Caco-2 (cell line): ENCODE data around the gene FIBIN. TPM values are rescaled to one million over a fixed set of nuclear protein-coding genes. Genes with fewer than 3 reads are reported as not detected.

Experiments used
- BruUV-seq: library from RNA; stranded (reverse); fragments of 400-500 nt; replicated peaks from 2 replicates; lab custom pipeline; 2021; lab: Mats Ljungman, UMichigan
- CTCF ChIA-PET: fragments of 300-600 bp; sonication (Branson Sonifier 250); formaldehyde crosslinking; loops from one replicate; lab custom pipeline; 2022; ENCODE audit warnings: antibody characterized with exemption; lab: Charles Lee
- POLR2A ChIA-PET: fragments of 300-600 bp; sonication (Branson Sonifier 250); formaldehyde crosslinking; loops from one replicate; lab custom pipeline; 2022; ENCODE audit warnings: antibody characterized with exemption; lab: Charles Lee
- DNase-seq, 2 experiments: peaks; one replicate each; pipeline versions ENCODE4 v3.0.0 to v3.0.0-alpha.2; 2020 to 2022
- H3K27me3 ChIP-seq: replicated peaks from 2 replicates; pipeline ENCODE4 v1.6.0; 2011; ENCODE audit warnings: low read length; ENCODE audit not compliant: control insufficient read depth, insufficient read depth
- H3K36me3 ChIP-seq: 2 replicates; pipeline ENCODE4 v1.5.1; 2011; ENCODE audit warnings: low read length; ENCODE audit not compliant: control insufficient read depth, insufficient read depth
- H3K4me1 ChIP-seq: fragments of 250-450 bp; sonication (Bioruptor Pico); 2 replicates; pipeline ENCODE4 v1.5.1; 2020; ENCODE audit warnings: mild to moderate bottlenecking
- H3K4me3 ChIP-seq: 2 replicates; pipeline ENCODE4 v1.5.1; 2011; ENCODE audit warnings: low read depth, mild to moderate bottlenecking, control low read depth, low read length
- H3K9me3 ChIP-seq: fragments of 250-450 bp; sonication (Bioruptor Pico); 2 replicates; pipeline ENCODE4 v1.5.1; 2020; ENCODE audit warnings: mild to moderate bottlenecking, moderate library complexity
- H3K27ac Mint-ChIP-seq: one replicate; pipeline ENCODE4 v1.8.0; 2022; ENCODE audit warnings: mixed read lengths; ENCODE audit not compliant: unreplicated experiment
- H3K27me3 Mint-ChIP-seq: one replicate; pipeline ENCODE4 v1.8.0; 2022; ENCODE audit warnings: mixed read lengths; ENCODE audit not compliant: insufficient read depth, unreplicated experiment
- H3K36me3 Mint-ChIP-seq: one replicate; pipeline ENCODE4 v1.8.0; 2022; ENCODE audit warnings: mild to moderate bottlenecking, mixed read lengths; ENCODE audit not compliant: insufficient read depth, unreplicated experiment
- H3K4me1 Mint-ChIP-seq: one replicate; pipeline ENCODE4 v1.8.0; 2022; ENCODE audit warnings: low read depth, mixed read lengths; ENCODE audit not compliant: unreplicated experiment
- H3K4me3 Mint-ChIP-seq: one replicate; pipeline ENCODE4 v1.8.0; 2022; ENCODE audit warnings: mild to moderate bottlenecking, moderate library complexity, mixed read lengths; ENCODE audit not compliant: unreplicated experiment
- H3K9me3 Mint-ChIP-seq: one replicate; pipeline ENCODE4 v1.8.0; 2022; ENCODE audit warnings: mixed read lengths; ENCODE audit not compliant: unreplicated experiment
- intact Hi-C: fragments of 100-400 bp; cut with micrococcal nuclease; formaldehyde crosslinking; loops from one replicate; pipeline ENCODE4 v1.10.0; 2022; ENCODE audit not compliant: unreplicated experiment
- total RNA-seq: library from RNA; stranded (reverse); gene quantifications from 2 replicates; pipeline ENCODE4 v1.2.3, GENCODE V29; 2022
- TF ChIP-seq, protein P1 (sequence below), 2 experiments: fragments of 200-600 bp in 1 of 2; IDR thresholded peaks; 1 replicate in 1 of 2; 2 replicates in 1 of 2; pipeline versions ENCODE4 v1.5.1 to v1.8.0; 2011 to 2022; ENCODE audit warnings: antibody characterized with exemption in 1 of 2, control low read depth in 1 of 2, inconsistent platforms in 1 of 2, low read depth in 1 of 2, low read length in 1 of 2, mild to moderate bottlenecking in 1 of 2, moderate library complexity in 1 of 2; ENCODE audit not compliant: insufficient read depth in 1 of 2, severe bottlenecking in 1 of 2, unreplicated experiment in 1 of 2

The FIBIN gene
- total RNA-seq, 1 experiment from 2014 or later: 0.16 TPM

DNA sequence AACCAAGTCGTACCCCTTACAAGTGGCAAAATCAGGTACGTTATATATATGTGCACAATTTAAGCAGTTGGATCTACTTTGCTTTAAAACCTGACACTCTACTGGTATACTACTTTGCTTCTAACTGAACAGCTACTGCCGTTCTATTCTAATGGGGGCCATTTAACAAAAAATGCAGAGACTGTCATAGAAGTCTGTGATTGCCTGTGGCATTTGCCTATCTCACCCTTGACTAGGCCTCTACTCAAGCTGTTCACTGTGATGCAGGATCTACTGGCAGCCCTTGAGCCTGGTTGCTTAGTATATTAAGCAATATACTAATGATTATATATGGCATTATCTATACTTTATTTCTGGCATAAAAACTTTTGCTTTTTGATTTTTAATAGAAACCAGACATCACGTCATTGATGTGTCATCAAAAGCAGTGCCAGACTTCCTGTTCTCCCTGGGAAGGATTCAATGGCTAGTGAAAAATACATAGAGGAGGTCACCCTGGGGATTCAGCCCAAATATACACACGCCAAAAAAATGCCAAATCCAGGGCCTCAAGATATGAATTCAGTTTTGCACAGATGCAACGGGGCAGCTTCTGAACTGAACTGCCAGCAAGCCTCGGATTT lies 40.0 kb upstream of the FIBIN start:
- no TSS peak for BruUV-seq
- H3K36me3 Mint-ChIP-seq: no peaks in the 10 kb centered on the region
- no peak overlapping the region for H3K4me3 Mint-ChIP-seq
- DNase-seq: no peak
- H3K4me1 Mint-ChIP-seq: no peaks in the 10 kb centered on the region
- Histone ChIP-seq H3K27me3 (no peaks in the 10 kb centered on the region), H3K4me1 (no peaks in the 10 kb centered on the region), H3K36me3 (no peaks in the 10 kb centered on the region), H3K9me3 (no peaks in the 10 kb centered on the region), H3K4me3 (no peak overlapping the region)
- intact Hi-C loops: no loop called here
- H3K9me3 Mint-ChIP-seq: no peaks in the 10 kb centered on the region
- ChIA-PET CTCF (no interaction called here), POLR2A (no interaction called here)
- TF ChIP-seq, protein P1, sequence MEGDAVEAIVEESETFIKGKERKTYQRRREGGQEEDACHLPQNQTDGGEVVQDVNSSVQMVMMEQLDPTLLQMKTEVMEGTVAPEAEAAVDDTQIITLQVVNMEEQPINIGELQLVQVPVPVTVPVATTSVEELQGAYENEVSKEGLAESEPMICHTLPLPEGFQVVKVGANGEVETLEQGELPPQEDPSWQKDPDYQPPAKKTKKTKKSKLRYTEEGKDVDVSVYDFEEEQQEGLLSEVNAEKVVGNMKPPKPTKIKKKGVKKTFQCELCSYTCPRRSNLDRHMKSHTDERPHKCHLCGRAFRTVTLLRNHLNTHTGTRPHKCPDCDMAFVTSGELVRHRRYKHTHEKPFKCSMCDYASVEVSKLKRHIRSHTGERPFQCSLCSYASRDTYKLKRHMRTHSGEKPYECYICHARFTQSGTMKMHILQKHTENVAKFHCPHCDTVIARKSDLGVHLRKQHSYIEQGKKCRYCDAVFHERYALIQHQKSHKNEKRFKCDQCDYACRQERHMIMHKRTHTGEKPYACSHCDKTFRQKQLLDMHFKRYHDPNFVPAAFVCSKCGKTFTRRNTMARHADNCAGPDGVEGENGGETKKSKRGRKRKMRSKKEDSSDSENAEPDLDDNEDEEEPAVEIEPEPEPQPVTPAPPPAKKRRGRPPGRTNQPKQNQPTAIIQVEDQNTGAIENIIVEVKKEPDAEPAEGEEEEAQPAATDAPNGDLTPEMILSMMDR (IDR thresholded peaks at IDR 0.05; ENCODE audit: insufficient read depth in 1 of 2, low read depth in 1 of 2, low read length in 1 of 2, severe bottlenecking in 1 of 2, unreplicated experiment in 1 of 2): no peak
- H3K27me3 Mint-ChIP-seq: no peaks in the 10 kb centered on the region
- H3K27ac Mint-ChIP-seq: no peak overlapping the region

DNA sequence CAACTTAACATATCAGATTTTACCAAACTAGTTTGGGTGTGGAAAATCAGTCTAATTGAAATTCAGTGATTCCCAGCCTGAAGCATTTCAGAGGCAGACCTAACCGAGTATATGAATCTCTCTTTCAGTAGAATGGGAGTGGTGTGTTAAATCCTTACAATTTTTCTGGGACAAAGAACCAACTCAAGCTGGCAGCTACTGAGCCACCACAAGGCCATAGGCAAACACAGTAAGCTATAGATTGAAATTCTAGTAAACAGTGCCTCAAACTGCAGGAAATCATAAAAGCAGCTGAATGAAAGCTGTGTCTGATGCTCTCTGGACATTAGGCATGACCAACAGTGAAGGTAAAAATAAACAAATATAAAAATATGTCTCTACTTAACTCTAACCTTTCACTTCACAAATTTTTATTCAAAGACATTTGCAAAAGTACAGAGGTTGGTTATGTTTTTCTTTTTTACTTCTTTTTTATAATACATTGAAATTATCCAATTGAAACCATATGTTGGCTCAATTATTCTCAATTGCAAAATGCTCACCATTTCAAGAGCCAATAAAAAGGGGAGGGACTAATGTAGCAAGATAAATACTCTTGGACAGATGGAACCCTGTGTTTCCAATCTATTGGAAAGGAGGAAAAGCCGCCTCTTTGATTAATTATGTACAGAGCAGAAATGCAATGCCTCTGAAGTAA lies 35.8 kb upstream of the FIBIN start:
- Histone ChIP-seq H3K27me3 (no peaks in the 10 kb centered on the region), H3K36me3 (no peaks in the 10 kb centered on the region), H3K9me3 (no peaks in the 10 kb centered on the region), H3K4me3 (no peak overlapping the region), H3K4me1 (no peaks in the 10 kb centered on the region)
- CTCF ChIA-PET: no interaction called here
- no peak for DNase-seq
- Mint-ChIP-seq H3K4me3 (no peak overlapping the region), H3K27me3 (no peaks in the 10 kb centered on the region), H3K9me3 (no peaks in the 10 kb centered on the region), H3K27ac (no peak overlapping the region), H3K4me1 (no peaks in the 10 kb centered on the region), H3K36me3 (no peaks in the 10 kb centered on the region)
- intact Hi-C loops: no loop called here
- POLR2A ChIA-PET: no interaction called here
- TF ChIP-seq, protein P1 (IDR thresholded peaks at IDR 0.05; ENCODE audit: insufficient read depth in 1 of 2, low read depth in 1 of 2, low read length in 1 of 2, severe bottlenecking in 1 of 2, unreplicated experiment in 1 of 2): no peak
- BruUV-seq: no TSS peak

DNA sequence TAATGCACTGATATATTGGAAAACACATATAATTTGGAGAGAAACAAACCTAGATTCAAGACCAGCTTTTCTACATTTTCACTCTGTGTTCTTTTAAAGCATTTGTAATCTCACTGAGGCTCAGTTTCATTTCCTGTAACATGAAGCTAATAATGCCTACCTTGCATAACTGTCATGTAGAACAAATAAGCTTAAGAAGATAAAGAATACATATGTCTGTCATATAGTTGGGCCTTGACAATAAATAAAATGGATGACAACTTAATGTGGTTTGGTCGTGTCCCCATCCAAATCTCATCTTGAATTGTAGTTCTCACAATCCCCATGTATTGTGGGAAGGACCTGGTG lies 35.2 kb upstream of the FIBIN start:
- DNase-seq: no peak
- POLR2A ChIA-PET: no interaction called here
- H3K36me3 Mint-ChIP-seq: no peaks in the 10 kb centered on the region
- Histone ChIP-seq H3K9me3 (no peaks in the 10 kb centered on the region), H3K4me1 (no peaks in the 10 kb centered on the region), H3K27me3 (no peaks in the 10 kb centered on the region), H3K4me3 (no peak overlapping the region), H3K36me3 (no peaks in the 10 kb centered on the region)
- H3K27ac Mint-ChIP-seq: no peak overlapping the region
- no peaks in the 10 kb centered on the region for H3K9me3 Mint-ChIP-seq
- no peaks in the 10 kb centered on the region for H3K27me3 Mint-ChIP-seq
- TF ChIP-seq, protein P1 (IDR thresholded peaks at IDR 0.05; ENCODE audit: insufficient read depth in 1 of 2, low read depth in 1 of 2, low read length in 1 of 2, severe bottlenecking in 1 of 2, unreplicated experiment in 1 of 2): no peak
- no TSS peak for BruUV-seq
- CTCF ChIA-PET: no interaction called here
- H3K4me1 Mint-ChIP-seq: no peaks in the 10 kb centered on the region
- intact Hi-C loops: no loop called here
- H3K4me3 Mint-ChIP-seq: no peak overlapping the region
